Measurements from ENCODE around the gene PDE2A. TPM values are rescaled to one million over a fixed set of nuclear protein-coding genes. Genes with fewer than 3 reads are reported as not detected.

The PDE2A gene
- total RNA-seq, 4 donors from 2014 or later = 40.6 to 68.8 (median 47.6) TPM

DNA sequence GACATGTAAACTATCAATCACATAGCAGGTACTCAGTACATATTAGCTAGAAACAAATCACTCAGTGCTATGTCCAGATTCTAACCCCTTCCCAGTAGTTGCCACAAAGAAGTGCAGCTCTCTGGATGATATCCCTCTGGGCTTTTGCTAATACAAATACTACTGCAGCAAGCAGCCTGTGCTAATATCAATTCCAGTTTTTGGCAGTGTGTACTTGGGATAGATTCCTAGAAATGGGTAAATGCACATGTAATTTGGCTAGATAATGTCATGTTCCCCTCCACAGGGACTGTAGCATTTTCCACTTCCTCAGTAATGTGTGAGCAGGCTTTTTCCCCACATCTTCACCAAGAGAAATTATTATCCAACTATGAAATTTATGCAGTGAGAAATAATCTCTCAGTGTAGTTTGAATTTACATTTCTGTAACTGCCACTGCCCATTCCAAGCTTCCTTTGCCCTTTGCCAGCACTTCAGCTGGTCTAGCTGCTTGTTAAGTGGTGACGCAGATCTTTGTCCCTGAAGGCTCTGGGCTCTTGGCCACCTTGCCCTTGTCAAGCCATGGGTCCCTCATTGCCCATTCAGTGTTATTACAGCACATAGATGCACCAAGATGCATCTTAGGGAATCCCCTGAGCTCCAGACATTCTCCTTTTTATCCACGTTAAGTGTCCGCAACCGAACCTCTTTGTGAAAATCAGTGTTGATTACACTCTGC is 132.8 kb downstream of the PDE2A start:
- H3K4me3 ChIP-seq = no peak overlapping the region
- DNase-seq (ENCODE audit: extremely low spot score) = peak; percentile 57
- peaks cover 0 to 37% (median 0%) of the 10 kb centered on the region in 4 donors for H3K27me3 ChIP-seq
- no peaks in the 10 kb centered on the region for H3K4me1 ChIP-seq
- TF ChIP-seq POLR2A (IDR thresholded peaks at IDR 0.05; ENCODE audit: low read depth) = no peak
- no peak for TF ChIP-seq EP300 (IDR thresholded peaks at IDR 0.05)
- TF ChIP-seq CTCF (IDR thresholded peaks at IDR 0.05) = no peak
- TF ChIP-seq POLR2AphosphoS5 (IDR thresholded peaks at IDR 0.05) = no peak
- no peaks in the 10 kb centered on the region for H3K36me3 ChIP-seq
- 89% methylated on average over 4 of the region's 4 CpGs for WGBS
- H3K27ac ChIP-seq (replicated peaks in 1 of 4) = no peak overlapping the region
- no peaks in the 10 kb centered on the region for H3K9me3 ChIP-seq
- intact Hi-C loops (cut with DNase I) = no loop called here

DNA sequence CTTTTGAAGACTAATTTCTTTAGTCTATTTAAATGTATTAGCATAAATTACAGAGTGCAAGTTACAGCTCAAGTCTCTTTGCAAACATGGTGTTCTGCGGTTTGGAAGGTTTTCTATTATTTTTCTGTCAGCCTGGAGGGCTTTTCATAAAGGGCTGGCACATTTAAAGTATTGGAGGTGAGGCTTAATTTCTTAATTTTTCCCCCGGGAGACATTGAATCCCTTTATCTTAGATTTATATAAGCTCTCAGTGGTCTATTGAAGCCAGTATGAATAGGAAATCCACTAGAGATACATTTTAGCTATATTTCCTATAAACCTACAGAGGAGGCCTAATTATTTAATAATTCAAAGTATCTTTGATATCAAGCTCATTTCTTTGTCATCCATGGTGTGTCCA is 137.2 kb downstream of the PDE2A start:
- TF ChIP-seq POLR2AphosphoS5 (IDR thresholded peaks at IDR 0.05) (no peak), EP300 (IDR thresholded peaks at IDR 0.05) (no peak), POLR2A (IDR thresholded peaks at IDR 0.05; ENCODE audit: low read depth) (no peak), CTCF (IDR thresholded peaks at IDR 0.05) (no peak)
- H3K4me3 ChIP-seq = no peak overlapping the region
- peaks cover 0 to 31% (median 0%) of the 10 kb centered on the region in 4 donors for H3K27me3 ChIP-seq
- H3K36me3 ChIP-seq = no peaks in the 10 kb centered on the region
- H3K4me1 ChIP-seq = no peaks in the 10 kb centered on the region
- no peaks in the 10 kb centered on the region for H3K9me3 ChIP-seq
- 94% methylated on average over 2 of the region's 2 CpGs for WGBS
- intact Hi-C loops (cut with DNase I) = no loop called here
- no peak for DNase-seq (ENCODE audit: extremely low spot score)
- H3K27ac ChIP-seq (replicated peaks in 1 of 4) = no peak overlapping the region

DNA sequence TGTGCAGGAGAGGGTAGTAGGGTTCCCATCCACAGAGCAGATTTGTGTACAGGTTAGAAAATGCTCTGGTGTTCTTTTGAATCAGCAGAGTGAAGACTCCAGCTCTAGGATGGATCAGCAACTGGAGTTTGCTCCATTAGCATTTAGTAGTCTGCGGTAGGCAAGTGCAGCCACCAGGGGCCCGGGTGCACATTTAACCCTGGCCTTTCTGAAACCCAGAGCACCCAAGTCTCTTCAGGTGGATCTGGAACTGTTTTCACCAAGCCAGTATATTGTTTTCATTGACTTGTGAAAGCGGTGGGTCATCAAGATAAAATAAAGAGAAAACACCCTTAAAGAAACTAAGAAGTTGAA is 139.1 kb downstream of the PDE2A start:
- no peaks in the 10 kb centered on the region for H3K4me1 ChIP-seq
- H3K9me3 ChIP-seq = no peaks in the 10 kb centered on the region
- no peak for DNase-seq (ENCODE audit: extremely low spot score)
- 54% methylated on average over 3 of the region's 3 CpGs for WGBS
- TF ChIP-seq CTCF (IDR thresholded peaks at IDR 0.05) = no peak
- no peak for TF ChIP-seq EP300 (IDR thresholded peaks at IDR 0.05)
- TF ChIP-seq POLR2A (IDR thresholded peaks at IDR 0.05; ENCODE audit: low read depth) = no peak
- no peak for TF ChIP-seq POLR2AphosphoS5 (IDR thresholded peaks at IDR 0.05)
- intact Hi-C loops (cut with DNase I) = no loop called here
- no peak overlapping the region for H3K4me3 ChIP-seq
- H3K27ac ChIP-seq (replicated peaks in 1 of 4) = no peak overlapping the region
- H3K27me3 ChIP-seq = peaks cover 0 to 22% (median 0%) of the 10 kb centered on the region in 4 donors
- no peaks in the 10 kb centered on the region for H3K36me3 ChIP-seq

GRCh38 chr11:72534371-72535193 is 139.6 kb downstream of the PDE2A start:
- 48% methylated on average over 3 of the region's 3 CpGs for WGBS
- H3K9me3 ChIP-seq = no peaks in the 10 kb centered on the region
- no peak overlapping the region for H3K27ac ChIP-seq (replicated peaks in 1 of 4)
- no peaks in the 10 kb centered on the region for H3K4me1 ChIP-seq
- intact Hi-C loops (cut with DNase I) = no loop called here
- no peak for DNase-seq (ENCODE audit: extremely low spot score)
- no peaks in the 10 kb centered on the region for H3K36me3 ChIP-seq
- TF ChIP-seq EP300 (IDR thresholded peaks at IDR 0.05) (no peak), CTCF (IDR thresholded peaks at IDR 0.05) (no peak), POLR2AphosphoS5 (IDR thresholded peaks at IDR 0.05) (no peak), POLR2A (IDR thresholded peaks at IDR 0.05; ENCODE audit: low read depth) (no peak)
- H3K4me3 ChIP-seq = no peak overlapping the region
- H3K27me3 ChIP-seq = peaks cover 0 to 20% (median 0%) of the 10 kb centered on the region in 4 donors

Measured in esophagus muscularis mucosa (tissue), 4 donors.